Smooth muscle cell (in vitro differentiated cells): ENCODE data around the gene ABCC8. TPM values are rescaled to one million over a fixed set of nuclear protein-coding genes. Genes with fewer than 3 reads are reported as not detected.

Experiments
- DNase-seq: peaks from one replicate; lab custom pipeline; 2025; ENCODE audit not compliant: unreplicated experiment; lab: John Stamatoyannopoulos, UW
- H2AFZ ChIP-seq: fragments of 200-600 bp; sonication (generic); 2 replicates; pipeline ENCODE4 v1.6.0; 2016; ENCODE audit warnings: antibody characterized with exemption, low read depth, mild to moderate bottlenecking
- H3F3A ChIP-seq: fragments of 200-600 bp; sonication (generic); 2 replicates; pipeline ENCODE4 v1.6.0; 2017; ENCODE audit warnings: antibody characterized with exemption, low read depth
- H3K27ac ChIP-seq: fragments of 200-600 bp; sonication (generic); 2 replicates; pipeline ENCODE4 v1.5.1; 2016; ENCODE audit warnings: low read depth, mild to moderate bottlenecking
- H3K27me3 ChIP-seq: fragments of 200-600 bp; sonication (generic); 2 replicates; pipeline ENCODE4 v1.6.1; 2016; ENCODE audit warnings: low read depth, mild to moderate bottlenecking
- H3K36me3 ChIP-seq: fragments of 200-600 bp; sonication (generic); 2 replicates; pipeline ENCODE4 v1.5.1; 2016; ENCODE audit warnings: low read depth
- H3K4me1 ChIP-seq: fragments of 200-600 bp; sonication (generic); 2 replicates; pipeline ENCODE4 v1.5.1; 2016; ENCODE audit warnings: low read depth
- H3K4me2 ChIP-seq: fragments of 200-600 bp; sonication (generic); 2 replicates; pipeline ENCODE4 v1.6.0; 2016; ENCODE audit warnings: mild to moderate bottlenecking
- H3K4me3 ChIP-seq: fragments of 200-600 bp; sonication (generic); 2 replicates; pipeline ENCODE4 v1.5.1; 2016; ENCODE audit warnings: mild to moderate bottlenecking
- H3K79me2 ChIP-seq: fragments of 200-600 bp; sonication (generic); 2 replicates; pipeline ENCODE4 v1.6.0; 2016; ENCODE audit warnings: low read depth, mild to moderate bottlenecking
- H3K9ac ChIP-seq: fragments of 200-600 bp; sonication (generic); 2 replicates; pipeline ENCODE4 v1.6.0; 2016; ENCODE audit warnings: low read depth
- H3K9me3 ChIP-seq: fragments of 200-600 bp; sonication (generic); replicated peaks from 2 replicates; pipeline ENCODE4 v1.5.1; 2016; ENCODE audit warnings: low read depth
- H4K20me1 ChIP-seq: fragments of 200-600 bp; sonication (generic); 2 replicates; pipeline ENCODE4 v1.6.0; 2016; ENCODE audit warnings: low read depth
- WGBS: methylation state at CpG from one replicate; pipeline ENCODE4 v1.1.7; 2016; ENCODE audit warnings: low lambda C conversion rate; 5-methylcytosine and 5-hydroxymethylcytosine counted together
- polyA plus RNA-seq: library from polyadenylated mRNA; unstranded; fragments of >200 nt; fragmentation: Nextera tagmentation; extraction: Ambion mirVana; gene quantifications from 2 replicates; pipeline ENCODE4 v1.2.1, GENCODE V29; 2016
- total RNA-seq: library from RNA; depleted of rRNA; stranded (reverse); fragments of >200 nt; gene quantifications from 2 replicates; pipeline ENCODE4 v1.2.3, GENCODE V29; 2014
- TF ChIP-seq, protein P1 (sequence below): fragments of 200-600 bp; sonication (generic); IDR thresholded peaks from 2 replicates; pipeline ENCODE4 v1.5.1; 2017; ENCODE audit warnings: borderline replicate concordance, mild to moderate bottlenecking, antibody characterized with exemption; ENCODE audit not compliant: insufficient read depth, poor library complexity, severe bottlenecking

Gene ABCC8
- total and polyA plus RNA-seq, 2 experiments from 2014 or later: not detected

- Histone ChIP-seq H3K9me3 (no peaks in the 10 kb centered on the region), H3K4me2 (peak within 1 kb of the TSS; percentile 81), H2AFZ (no peak within 1 kb of the TSS), H3K4me3 (peak within 1 kb of the TSS; percentile 53), H3K9ac (no peak within 1 kb of the TSS), H4K20me1 (no peaks in the 10 kb centered on the region), H3K36me3 (no peaks in the 10 kb centered on the region), H3K4me1 (no peaks in the 10 kb centered on the region), H3K27ac (no peak within 1 kb of the TSS), H3K79me2 (no peaks in the 10 kb centered on the region), H3K27me3 (peaks cover 38% of the 10 kb centered on the region), H3F3A (no peaks in the 10 kb centered on the region)
- WGBS: 7% methylated on average over 25 of the region's 53 CpGs
- DNase-seq: no peak
- TF ChIP-seq, protein P1, sequence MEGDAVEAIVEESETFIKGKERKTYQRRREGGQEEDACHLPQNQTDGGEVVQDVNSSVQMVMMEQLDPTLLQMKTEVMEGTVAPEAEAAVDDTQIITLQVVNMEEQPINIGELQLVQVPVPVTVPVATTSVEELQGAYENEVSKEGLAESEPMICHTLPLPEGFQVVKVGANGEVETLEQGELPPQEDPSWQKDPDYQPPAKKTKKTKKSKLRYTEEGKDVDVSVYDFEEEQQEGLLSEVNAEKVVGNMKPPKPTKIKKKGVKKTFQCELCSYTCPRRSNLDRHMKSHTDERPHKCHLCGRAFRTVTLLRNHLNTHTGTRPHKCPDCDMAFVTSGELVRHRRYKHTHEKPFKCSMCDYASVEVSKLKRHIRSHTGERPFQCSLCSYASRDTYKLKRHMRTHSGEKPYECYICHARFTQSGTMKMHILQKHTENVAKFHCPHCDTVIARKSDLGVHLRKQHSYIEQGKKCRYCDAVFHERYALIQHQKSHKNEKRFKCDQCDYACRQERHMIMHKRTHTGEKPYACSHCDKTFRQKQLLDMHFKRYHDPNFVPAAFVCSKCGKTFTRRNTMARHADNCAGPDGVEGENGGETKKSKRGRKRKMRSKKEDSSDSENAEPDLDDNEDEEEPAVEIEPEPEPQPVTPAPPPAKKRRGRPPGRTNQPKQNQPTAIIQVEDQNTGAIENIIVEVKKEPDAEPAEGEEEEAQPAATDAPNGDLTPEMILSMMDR: no peak
Measured at GRCh38 chr11:17388609-17389210, 87.9 kb downstream of the ABCC8 start, which contains the start of gene KCNJ11. TSS of gene KCNJ11 (minus strand) at chr11:17388659. CDS start at chr11:17388091, 568 bp downstream.

- no peaks in the 10 kb centered on the region for H3F3A ChIP-seq
- no peak overlapping the region for H2AFZ ChIP-seq
- WGBS: 96% methylated on average over 20 of the region's 20 CpGs
- no peaks in the 10 kb centered on the region for H4K20me1 ChIP-seq
- TF ChIP-seq, protein P1: no peak
- H3K79me2 ChIP-seq: no peaks in the 10 kb centered on the region
- no peak overlapping the region for H3K4me2 ChIP-seq
- peaks cover 38% of the 10 kb centered on the region for H3K27me3 ChIP-seq
- no peaks in the 10 kb centered on the region for H3K36me3 ChIP-seq
- no peaks in the 10 kb centered on the region for H3K9me3 ChIP-seq
- DNase-seq: no peak
- no peak overlapping the region for H3K4me3 ChIP-seq
- H3K9ac ChIP-seq: no peak overlapping the region
- H3K4me1 ChIP-seq: no peaks in the 10 kb centered on the region
- no peak overlapping the region for H3K27ac ChIP-seq
Measured at GRCh38 chr11:17387811-17388210, 88.8 kb downstream of the ABCC8 start.

DNA sequence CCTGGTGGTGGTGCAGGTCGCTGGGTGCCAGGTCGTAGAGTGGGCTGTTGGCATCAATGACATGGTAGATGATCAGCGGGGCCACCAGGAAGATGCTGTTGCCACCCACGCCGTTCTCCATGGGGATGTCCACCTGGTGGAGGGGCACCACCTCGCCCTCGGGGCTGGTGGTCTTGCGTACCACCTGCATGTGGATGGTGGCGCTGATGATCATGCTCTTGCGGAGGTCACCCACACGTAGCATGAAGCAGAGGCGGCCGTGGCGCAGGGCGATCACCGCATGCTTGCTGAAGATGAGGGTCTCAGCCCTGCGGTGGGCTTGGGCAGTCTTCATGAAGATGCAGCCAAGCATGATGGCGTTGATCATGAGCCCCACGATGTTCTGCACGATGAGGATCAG lies 89.4 kb downstream of the ABCC8 start:
- H3K9ac ChIP-seq: no peak overlapping the region
- H3K9me3 ChIP-seq: no peaks in the 10 kb centered on the region
- WGBS: 97% methylated on average over 20 of the region's 20 CpGs
- no peak overlapping the region for H3K4me3 ChIP-seq
- H3K36me3 ChIP-seq: no peaks in the 10 kb centered on the region
- peaks cover 38% of the 10 kb centered on the region for H3K27me3 ChIP-seq
- no peak overlapping the region for H2AFZ ChIP-seq
- H4K20me1 ChIP-seq: no peaks in the 10 kb centered on the region
- H3K27ac ChIP-seq: no peak overlapping the region
- no peak for DNase-seq
- no peak overlapping the region for H3K4me2 ChIP-seq
- H3F3A ChIP-seq: no peaks in the 10 kb centered on the region
- no peaks in the 10 kb centered on the region for H3K4me1 ChIP-seq
- no peaks in the 10 kb centered on the region for H3K79me2 ChIP-seq
- TF ChIP-seq, protein P1: no peak
